ENCODE measurements around the gene GABRA4.

The GABRA4 gene

GRCh38 chr4:46967631-46968030 is 25.8 kb downstream of the GABRA4 start:
- no peak overlapping the region for H3K4me3 ChIP-seq (replicated peaks; ENCODE audit: low read depth, low read length)
- no peak for TF ChIP-seq CTCF (IDR thresholded peaks at IDR 0.05; ENCODE audit: low read length, missing control alignments)
- no peak for DNase-seq (ENCODE audit: low read depth)

- no peak overlapping the region for H3K4me3 ChIP-seq (replicated peaks; ENCODE audit: low read depth, low read length)
- DNase-seq (ENCODE audit: low read depth): no peak
- TF ChIP-seq CTCF (IDR thresholded peaks at IDR 0.05; ENCODE audit: low read length, missing control alignments): no peak
Measured at GRCh38 chr4:46958742-46959488, 34.5 kb downstream of the GABRA4 start.

- no peak overlapping the region for H3K4me3 ChIP-seq (replicated peaks; ENCODE audit: low read depth, low read length)
- no peak for TF ChIP-seq CTCF (IDR thresholded peaks at IDR 0.05; ENCODE audit: low read length, missing control alignments)
- no peak for DNase-seq (ENCODE audit: low read depth)
Measured at GRCh38 chr4:46956451-46956850, 36.9 kb downstream of the GABRA4 start.

- TF ChIP-seq CTCF (IDR thresholded peaks at IDR 0.05; ENCODE audit: low read length, missing control alignments): no peak
- DNase-seq (ENCODE audit: low read depth): no peak
- no peak overlapping the region for H3K4me3 ChIP-seq (replicated peaks; ENCODE audit: low read depth, low read length)
Measured at GRCh38 chr4:46955601-46956000, 37.8 kb downstream of the GABRA4 start.

- no peak for TF ChIP-seq CTCF (IDR thresholded peaks at IDR 0.05; ENCODE audit: low read length, missing control alignments)
- DNase-seq (ENCODE audit: low read depth): no peak
- H3K4me3 ChIP-seq (replicated peaks; ENCODE audit: low read depth, low read length): no peak overlapping the region
Measured at GRCh38 chr4:46954643-46955042, 38.7 kb downstream of the GABRA4 start.

GRCh38 chr4:46953564-46953963 is 39.8 kb downstream of the GABRA4 start:
- no peak overlapping the region for H3K4me3 ChIP-seq (replicated peaks; ENCODE audit: low read depth, low read length)
- no peak for DNase-seq (ENCODE audit: low read depth)
- no peak for TF ChIP-seq CTCF (IDR thresholded peaks at IDR 0.05; ENCODE audit: low read length, missing control alignments)

GRCh38 chr4:46952451-46952850 is 40.9 kb downstream of the GABRA4 start:
- no peak for DNase-seq (ENCODE audit: low read depth)

More at GRCh38 chr4:46952451-46952850, 40.9 kb downstream of the GABRA4 start:
- no peak overlapping the region for H3K4me3 ChIP-seq (replicated peaks; ENCODE audit: low read depth, low read length)
- TF ChIP-seq CTCF (IDR thresholded peaks at IDR 0.05; ENCODE audit: low read length, missing control alignments): no peak

Data from fibroblast of pulmonary artery (primary cell).